Neutrophil (primary cell): ENCODE results near the gene DNAJB13.
"Not testable (repeated sequence)": the region's sequence is repeated elsewhere in the genome, so short reads cannot be mapped to it uniquely, and the experiment has no call there.

Source experiments
- H3K27ac ChIP-seq: fragments of 200-600 bp; sonication (generic); 2 replicates; pipeline ENCODE4 v1.5.1; 2016; ENCODE audit warnings: mild to moderate bottlenecking, moderate library complexity
- H3K27me3 ChIP-seq: fragments of 200-600 bp; sonication (generic); 2 replicates; pipeline ENCODE4 v1.6.0; 2016; ENCODE audit warnings: mild to moderate bottlenecking
- H3K36me3 ChIP-seq: fragments of 200-600 bp; sonication (generic); 2 replicates; pipeline ENCODE4 v1.5.1; 2017
- H3K4me1 ChIP-seq, 2 experiments: fragments of 200-600 bp in 1 of 2; sonication (generic) in 1 of 2; 1 replicate in 1 of 2; 2 replicates in 1 of 2; pipeline versions ENCODE4 v1.5.1 to v1.6.1; 2013 to 2016; ENCODE audit warnings: low read depth in 1 of 2, low read length in 1 of 2, mild to moderate bottlenecking in 1 of 2, moderate library complexity in 1 of 2; ENCODE audit not compliant: control insufficient read depth in 1 of 2, insufficient read depth in 1 of 2
- H3K4me3 ChIP-seq, 2 experiments: fragments of 200-600 bp in 1 of 2; sonication (generic) in 1 of 2; 1 replicate in 1 of 2; 2 replicates in 1 of 2; pipeline ENCODE4 v1.5.1; 2013 to 2016; ENCODE audit warnings: low read depth in 1 of 2, low read length in 1 of 2, mild to moderate bottlenecking in 1 of 2, moderate library complexity in 1 of 2
- H3K9me3 ChIP-seq: fragments of 200-600 bp; sonication (generic); 2 replicates; pipeline ENCODE4 v1.5.1; 2016
- TF ChIP-seq, protein P1 (sequence below): fragments of 200-600 bp; sonication (generic); IDR thresholded peaks from 2 replicates; pipeline ENCODE4 v1.5.1; 2016; ENCODE audit warnings: antibody characterized with exemption

Gene DNAJB13

GRCh38 chr11:73932781-73933180, 18.0 kb upstream of the DNAJB13 start:
- TF ChIP-seq, protein P1, sequence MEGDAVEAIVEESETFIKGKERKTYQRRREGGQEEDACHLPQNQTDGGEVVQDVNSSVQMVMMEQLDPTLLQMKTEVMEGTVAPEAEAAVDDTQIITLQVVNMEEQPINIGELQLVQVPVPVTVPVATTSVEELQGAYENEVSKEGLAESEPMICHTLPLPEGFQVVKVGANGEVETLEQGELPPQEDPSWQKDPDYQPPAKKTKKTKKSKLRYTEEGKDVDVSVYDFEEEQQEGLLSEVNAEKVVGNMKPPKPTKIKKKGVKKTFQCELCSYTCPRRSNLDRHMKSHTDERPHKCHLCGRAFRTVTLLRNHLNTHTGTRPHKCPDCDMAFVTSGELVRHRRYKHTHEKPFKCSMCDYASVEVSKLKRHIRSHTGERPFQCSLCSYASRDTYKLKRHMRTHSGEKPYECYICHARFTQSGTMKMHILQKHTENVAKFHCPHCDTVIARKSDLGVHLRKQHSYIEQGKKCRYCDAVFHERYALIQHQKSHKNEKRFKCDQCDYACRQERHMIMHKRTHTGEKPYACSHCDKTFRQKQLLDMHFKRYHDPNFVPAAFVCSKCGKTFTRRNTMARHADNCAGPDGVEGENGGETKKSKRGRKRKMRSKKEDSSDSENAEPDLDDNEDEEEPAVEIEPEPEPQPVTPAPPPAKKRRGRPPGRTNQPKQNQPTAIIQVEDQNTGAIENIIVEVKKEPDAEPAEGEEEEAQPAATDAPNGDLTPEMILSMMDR, result no peak
- no peaks in the 10 kb centered on the region for H3K4me1 ChIP-seq
- no peak overlapping the region for H3K4me3 ChIP-seq
- H3K27me3 ChIP-seq, result no peaks in the 10 kb centered on the region
- peaks cover 29% of the 10 kb centered on the region for H3K36me3 ChIP-seq
- no peaks in the 10 kb centered on the region for H3K9me3 ChIP-seq
- H3K27ac ChIP-seq, result no peak overlapping the region

- not testable (repeated sequence) for H3K9me3 ChIP-seq, H3K4me3 ChIP-seq, H3K4me1 ChIP-seq, H3K27ac ChIP-seq, H3K27me3 ChIP-seq
- H3K36me3 ChIP-seq, result peaks cover 12% of the 10 kb centered on the region
These were observed 14.8 kb upstream of the DNAJB13 start for GRCh38 chr11:73936047-73936446.

DNA sequence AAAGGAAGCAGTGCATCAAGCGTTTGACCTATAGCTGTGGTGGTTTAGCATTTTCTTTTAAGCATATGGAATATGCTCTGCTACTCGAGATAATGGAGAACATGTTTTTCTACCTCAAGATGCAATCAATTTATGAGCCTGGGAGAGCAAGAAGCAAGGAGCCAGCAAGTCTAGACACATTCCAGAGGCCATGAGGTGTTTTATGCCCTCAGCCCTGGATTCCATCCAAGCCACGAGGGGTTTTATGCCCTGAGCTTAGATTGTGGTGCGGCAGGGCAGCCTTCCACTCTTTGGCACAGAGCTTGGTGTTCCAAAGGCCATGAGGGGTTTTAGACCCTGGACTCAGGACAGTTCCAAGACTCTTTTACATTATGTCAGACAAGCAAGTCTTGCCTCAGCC, 11.7 kb upstream of the DNAJB13 start:
- Histone ChIP-seq H3K27me3 (no peaks in the 10 kb centered on the region), H3K9me3 (no peaks in the 10 kb centered on the region), H3K4me1 (no peaks in the 10 kb centered on the region), H3K36me3 (peaks cover 3% of the 10 kb centered on the region), H3K27ac (no peak overlapping the region), H3K4me3 (no peak overlapping the region)
- TF ChIP-seq, protein P1, result no peak

GRCh38 chr11:73940801-73941570, 9.8 kb upstream of the DNAJB13 start:
- TF ChIP-seq, protein P1, result no peak
- Histone ChIP-seq H3K36me3 (no peaks in the 10 kb centered on the region), H3K27ac (no peak overlapping the region), H3K9me3 (no peaks in the 10 kb centered on the region), H3K27me3 (no peaks in the 10 kb centered on the region), H3K4me1 (no peaks in the 10 kb centered on the region), H3K4me3 (no peak overlapping the region)

DNA sequence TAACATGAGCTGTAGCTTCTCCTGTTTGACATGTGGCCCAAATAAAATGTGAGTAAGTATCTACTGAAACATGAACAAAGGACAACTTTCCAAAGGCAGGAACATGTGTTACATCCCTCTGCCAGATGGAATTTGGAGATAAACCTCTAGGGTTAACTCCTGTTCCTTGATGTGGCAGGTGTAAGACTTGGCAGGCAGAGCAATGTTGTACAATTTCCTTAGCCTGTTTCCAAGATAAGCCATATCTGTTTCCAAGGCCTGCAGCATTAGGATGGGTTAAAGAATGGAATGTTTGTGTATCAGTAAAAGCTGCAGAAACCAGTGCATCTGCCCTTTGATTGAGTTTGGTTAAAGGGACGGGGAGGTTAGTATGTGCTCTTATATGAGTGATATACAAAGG, 8.8 kb upstream of the DNAJB13 start:
- H3K36me3 ChIP-seq, result no peaks in the 10 kb centered on the region
- TF ChIP-seq, protein P1, result no peak
- no peak overlapping the region for H3K27ac ChIP-seq
- no peaks in the 10 kb centered on the region for H3K27me3 ChIP-seq
- H3K4me3 ChIP-seq, result no peak overlapping the region
- no peaks in the 10 kb centered on the region for H3K4me1 ChIP-seq
- no peaks in the 10 kb centered on the region for H3K9me3 ChIP-seq

DNA sequence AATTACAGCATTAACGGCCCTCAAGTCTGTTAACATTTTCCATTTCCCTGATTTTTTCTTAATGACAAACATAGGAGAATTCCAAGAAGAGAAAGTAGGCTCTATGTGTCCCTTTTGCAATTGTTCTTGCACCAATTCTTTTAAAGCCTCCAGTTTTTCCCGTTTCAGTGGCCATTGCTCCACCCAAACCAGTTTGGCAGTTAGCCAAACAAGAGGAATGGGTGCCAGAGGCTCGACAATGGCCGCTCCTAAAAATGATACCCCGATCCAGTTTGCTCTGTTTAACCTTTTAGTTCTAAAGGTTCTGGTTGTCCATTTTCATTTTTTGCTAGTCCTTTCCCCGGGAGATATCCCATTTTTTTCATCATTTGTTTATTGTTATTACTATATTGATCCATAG, 6.7 kb upstream of the DNAJB13 start:
- no peaks in the 10 kb centered on the region for H3K27me3 ChIP-seq
- no peaks in the 10 kb centered on the region for H3K9me3 ChIP-seq
- H3K36me3 ChIP-seq, result no peaks in the 10 kb centered on the region
- TF ChIP-seq, protein P1, result no peak
- no peak overlapping the region for H3K4me3 ChIP-seq
- no peaks in the 10 kb centered on the region for H3K4me1 ChIP-seq
- H3K27ac ChIP-seq, result no peak overlapping the region
